Liver (tissue), 9 donors: ENCODE measurements around the gene PRKCH. TPM values are rescaled to one million over a fixed set of nuclear protein-coding genes. Genes with fewer than 3 reads are reported as not detected.

ENCODE experiments used
- DNase-seq: peaks from one replicate; pipeline ENCODE4 v3.0.0-alpha.2; 2017; ENCODE audit warnings: low spot score
- H3K27ac ChIP-seq, 2 donors: one replicate each; pipeline ENCODE4 v1.7.0; 2013; ENCODE audit warnings: inconsistent platforms in 2 of 2, low read length in 2 of 2, control low read depth in 1 of 2, low read depth in 1 of 2, mild to moderate bottlenecking in 1 of 2
- H3K27me3 ChIP-seq, 4 donors: one replicate each; pipeline versions ENCODE4 v1.6.1 to v1.7.0; 2013; ENCODE audit warnings: low read length in 3 of 4, inconsistent platforms in 1 of 4, mild to moderate bottlenecking in 1 of 4, moderate library complexity in 1 of 4; ENCODE audit not compliant: control insufficient read depth in 4 of 4, insufficient read depth in 4 of 4
- H3K36me3 ChIP-seq, 4 donors: one replicate each; pipeline versions ENCODE4 v1.6.1 to v1.7.0; 2013; ENCODE audit warnings: low read length in 3 of 4, mild to moderate bottlenecking in 3 of 4, low read depth in 1 of 4, moderate library complexity in 1 of 4; ENCODE audit not compliant: control insufficient read depth in 4 of 4, insufficient read depth in 3 of 4
- H3K4me1 ChIP-seq, 4 donors: one replicate each; pipeline versions ENCODE4 v1.6.1 to v1.7.0; 2013; ENCODE audit warnings: low read length in 3 of 4, mild to moderate bottlenecking in 3 of 4, moderate library complexity in 1 of 4; ENCODE audit not compliant: control insufficient read depth in 4 of 4, insufficient read depth in 4 of 4
- H3K4me3 ChIP-seq, 3 donors: one replicate each; pipeline versions ENCODE4 v1.6.1 to v1.7.0; 2013; ENCODE audit warnings: low read length in 3 of 3, control low read depth in 1 of 3, low read depth in 1 of 3, mild to moderate bottlenecking in 1 of 3
- H3K9ac ChIP-seq, 2 donors: one replicate each; pipeline ENCODE4 v1.7.0; 2013; ENCODE audit warnings: low read length in 2 of 2, mild to moderate bottlenecking in 2 of 2, moderate library complexity in 2 of 2, control low read depth in 1 of 2, low read depth in 1 of 2
- H3K9me3 ChIP-seq, 4 donors: one replicate each; pipeline versions ENCODE4 v1.6.1 to v1.7.0; 2013; ENCODE audit warnings: low read length in 3 of 4; ENCODE audit not compliant: control insufficient read depth in 4 of 4
- EGR1 ChIP-seq, 2 donors: IDR thresholded peaks; 2 replicates each; pipeline ENCODE4 v1.6.1; 2016 to 2018; ENCODE audit warnings: antibody characterized with exemption in 2 of 2, low read depth in 2 of 2
- FOXA1 ChIP-seq: IDR thresholded peaks from 2 replicates; pipeline ENCODE4 v1.6.1; 2016; ENCODE audit warnings: antibody characterized with exemption
- FOXA2 ChIP-seq: IDR thresholded peaks from 2 replicates; pipeline ENCODE4 v1.6.1; 2016; ENCODE audit warnings: antibody characterized with exemption
- GABPA ChIP-seq, 2 donors: IDR thresholded peaks in 1 of 2; conservative IDR thresholded peaks in 1 of 2; 2 replicates each; pipeline ENCODE4 v1.6.1; 2016; ENCODE audit warnings: antibody characterized with exemption in 2 of 2, mild to moderate bottlenecking in 1 of 2, moderate library complexity in 1 of 2
- HNF4A ChIP-seq, 2 donors: conservative IDR thresholded peaks; 2 replicates each; pipeline ENCODE4 v1.6.1; 2016; ENCODE audit warnings: antibody characterized with exemption in 2 of 2, mild to moderate bottlenecking in 2 of 2
- HNF4G ChIP-seq: IDR thresholded peaks from 2 replicates; pipeline ENCODE4 v1.6.1; 2016; ENCODE audit warnings: antibody characterized with exemption
- JUND ChIP-seq, 2 donors: IDR thresholded peaks; 2 replicates each; pipeline ENCODE4 v1.6.1; 2016; ENCODE audit warnings: antibody characterized with exemption in 2 of 2
- NR2F2 ChIP-seq: IDR thresholded peaks from 2 replicates; pipeline ENCODE4 v1.6.1; 2016; ENCODE audit warnings: antibody characterized with exemption
- RAD21 ChIP-seq, 2 donors: IDR thresholded peaks; 2 replicates each; pipeline ENCODE4 v1.6.1; 2016; ENCODE audit warnings: antibody characterized with exemption in 2 of 2, mild to moderate bottlenecking in 2 of 2
- RXRA ChIP-seq, 2 donors: IDR thresholded peaks; 2 replicates each; pipeline ENCODE4 v1.6.1; 2017 to 2018; ENCODE audit warnings: antibody characterized with exemption in 2 of 2, mild to moderate bottlenecking in 1 of 2
- SP1 ChIP-seq: IDR thresholded peaks from 2 replicates; pipeline ENCODE4 v1.6.1; 2018; ENCODE audit warnings: antibody characterized with exemption, mild to moderate bottlenecking
- TAF1 ChIP-seq: conservative IDR thresholded peaks from 2 replicates; pipeline ENCODE4 v1.6.1; 2016; ENCODE audit warnings: antibody characterized with exemption, mild to moderate bottlenecking
- YY1 ChIP-seq: IDR thresholded peaks from 2 replicates; pipeline ENCODE4 v1.6.1; 2016; ENCODE audit warnings: antibody characterized with exemption, mild to moderate bottlenecking
- WGBS: extraction: QIAGEN DNeasy Blood & Tissue Kit; methylation state at CpG from one replicate; pipeline ENCODE4 v1.1.7; 2013; 5-methylcytosine and 5-hydroxymethylcytosine counted together
- polyA plus RNA-seq, 2 donors: library from polyadenylated mRNA; stranded (reverse) in 1 of 2; unstranded in 1 of 2; fragments of 200-250 nt in 1 of 2; fragments of >200 nt in 1 of 2; fragmentation: Nextera tagmentation in 1 of 2; extraction: Ambion mirVana in 1 of 2; gene quantifications; one replicate each; pipeline versions ENCODE4 v1.2.1 to v1.2.3, GENCODE V29; 2013 to 2015
- total RNA-seq, 2 donors: library from RNA; depleted of rRNA; stranded (reverse); fragments of >200 nt; gene quantifications; one replicate each; pipeline ENCODE4 v1.2.3, GENCODE V29; 2014
- TF ChIP-seq, protein P1 (sequence below): fragments of 150-350 bp; IDR thresholded peaks from 2 replicates; pipeline ENCODE4 v1.5.1; 2017; ENCODE audit warnings: improper control_type of control experiment, low read depth, low read length; ENCODE audit not compliant: missing input control
- TF ChIP-seq, protein P2 (sequence below): IDR thresholded peaks from 2 replicates; pipeline ENCODE4 v1.6.1; 2016; ENCODE audit warnings: antibody characterized with exemption
- TF ChIP-seq, protein P3 (sequence below): IDR thresholded peaks from 2 replicates; pipeline ENCODE4 v1.6.1; 2016; ENCODE audit warnings: antibody characterized with exemption, mild to moderate bottlenecking
- TF ChIP-seq, protein P4 (sequence below): IDR thresholded peaks from 2 replicates; pipeline ENCODE4 v1.6.1; 2016; ENCODE audit warnings: antibody characterized with exemption
- TF ChIP-seq, protein P5 (sequence below): IDR thresholded peaks from 2 replicates; pipeline ENCODE4 v1.6.1; 2016; ENCODE audit warnings: antibody characterized with exemption
- donor health status: healthy.
- donor health status: healthy.
- donor health status: healthy.
- donor health status: healthy.
- donor health status: healthy.

The PRKCH gene
- total and polyA plus RNA-seq, 4 donors, result 3.9 to 13.7 (median 7.0) TPM

DNA sequence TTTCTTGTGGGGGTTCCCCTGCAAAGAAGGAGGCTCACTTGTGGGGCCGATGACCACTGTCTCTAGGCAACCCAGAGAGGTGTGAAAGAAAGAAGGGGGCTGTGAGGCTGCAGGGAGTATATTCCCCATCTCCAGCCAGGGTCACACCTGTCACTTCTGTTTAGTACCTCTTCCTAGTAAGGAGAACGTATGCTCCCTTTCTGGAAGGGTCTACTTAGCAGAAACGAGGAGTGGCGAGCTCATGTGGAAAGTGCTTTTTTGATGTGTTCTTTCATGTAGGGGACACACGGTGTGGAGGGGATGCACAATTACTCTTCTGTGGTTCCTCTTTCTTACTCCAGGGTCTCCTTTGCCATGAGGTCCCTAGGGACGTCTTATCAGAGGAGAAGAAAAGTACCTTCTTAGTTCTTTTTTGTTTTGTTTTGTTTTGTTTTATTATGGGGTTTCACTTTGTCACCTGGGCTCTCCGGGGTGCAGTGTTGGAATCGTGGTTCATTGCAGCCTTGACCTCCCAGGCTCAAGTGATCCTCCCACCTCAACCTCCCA lies 58.3 kb downstream of the PRKCH start:
- H3K27me3 ChIP-seq, result no peaks in the 10 kb centered on the region
- DNase-seq, result no peak
- H3K9me3 ChIP-seq, result peaks cover 0 to 2% (median under 1%) of the 10 kb centered on the region in 4 donors
- TF ChIP-seq, protein P1, sequence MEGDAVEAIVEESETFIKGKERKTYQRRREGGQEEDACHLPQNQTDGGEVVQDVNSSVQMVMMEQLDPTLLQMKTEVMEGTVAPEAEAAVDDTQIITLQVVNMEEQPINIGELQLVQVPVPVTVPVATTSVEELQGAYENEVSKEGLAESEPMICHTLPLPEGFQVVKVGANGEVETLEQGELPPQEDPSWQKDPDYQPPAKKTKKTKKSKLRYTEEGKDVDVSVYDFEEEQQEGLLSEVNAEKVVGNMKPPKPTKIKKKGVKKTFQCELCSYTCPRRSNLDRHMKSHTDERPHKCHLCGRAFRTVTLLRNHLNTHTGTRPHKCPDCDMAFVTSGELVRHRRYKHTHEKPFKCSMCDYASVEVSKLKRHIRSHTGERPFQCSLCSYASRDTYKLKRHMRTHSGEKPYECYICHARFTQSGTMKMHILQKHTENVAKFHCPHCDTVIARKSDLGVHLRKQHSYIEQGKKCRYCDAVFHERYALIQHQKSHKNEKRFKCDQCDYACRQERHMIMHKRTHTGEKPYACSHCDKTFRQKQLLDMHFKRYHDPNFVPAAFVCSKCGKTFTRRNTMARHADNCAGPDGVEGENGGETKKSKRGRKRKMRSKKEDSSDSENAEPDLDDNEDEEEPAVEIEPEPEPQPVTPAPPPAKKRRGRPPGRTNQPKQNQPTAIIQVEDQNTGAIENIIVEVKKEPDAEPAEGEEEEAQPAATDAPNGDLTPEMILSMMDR, result no peak
- TF ChIP-seq RXRA (IDR thresholded peaks at IDR 0.05) (no peak), RAD21 (IDR thresholded peaks at IDR 0.05) (no peak), SP1 (no peak), FOXA2 (no peak), HNF4G (no peak), TAF1 (no peak), HNF4A (conservative IDR thresholded peaks at IDR 0.05) (no peak), EGR1 (IDR thresholded peaks at IDR 0.05; ENCODE audit: low read depth in 2 of 2) (no peak), NR2F2 (no peak), FOXA1 (no peak), GABPA (IDR thresholded peaks at IDR 0.05 in 1 of 2, conservative IDR thresholded peaks at IDR 0.05 in 1 of 2) (no peak), JUND (IDR thresholded peaks at IDR 0.05) (no peak), YY1 (no peak)
- TF ChIP-seq, protein P2, sequence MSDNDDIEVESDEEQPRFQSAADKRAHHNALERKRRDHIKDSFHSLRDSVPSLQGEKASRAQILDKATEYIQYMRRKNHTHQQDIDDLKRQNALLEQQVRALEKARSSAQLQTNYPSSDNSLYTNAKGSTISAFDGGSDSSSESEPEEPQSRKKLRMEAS, result no peak
- TF ChIP-seq, protein P3, sequence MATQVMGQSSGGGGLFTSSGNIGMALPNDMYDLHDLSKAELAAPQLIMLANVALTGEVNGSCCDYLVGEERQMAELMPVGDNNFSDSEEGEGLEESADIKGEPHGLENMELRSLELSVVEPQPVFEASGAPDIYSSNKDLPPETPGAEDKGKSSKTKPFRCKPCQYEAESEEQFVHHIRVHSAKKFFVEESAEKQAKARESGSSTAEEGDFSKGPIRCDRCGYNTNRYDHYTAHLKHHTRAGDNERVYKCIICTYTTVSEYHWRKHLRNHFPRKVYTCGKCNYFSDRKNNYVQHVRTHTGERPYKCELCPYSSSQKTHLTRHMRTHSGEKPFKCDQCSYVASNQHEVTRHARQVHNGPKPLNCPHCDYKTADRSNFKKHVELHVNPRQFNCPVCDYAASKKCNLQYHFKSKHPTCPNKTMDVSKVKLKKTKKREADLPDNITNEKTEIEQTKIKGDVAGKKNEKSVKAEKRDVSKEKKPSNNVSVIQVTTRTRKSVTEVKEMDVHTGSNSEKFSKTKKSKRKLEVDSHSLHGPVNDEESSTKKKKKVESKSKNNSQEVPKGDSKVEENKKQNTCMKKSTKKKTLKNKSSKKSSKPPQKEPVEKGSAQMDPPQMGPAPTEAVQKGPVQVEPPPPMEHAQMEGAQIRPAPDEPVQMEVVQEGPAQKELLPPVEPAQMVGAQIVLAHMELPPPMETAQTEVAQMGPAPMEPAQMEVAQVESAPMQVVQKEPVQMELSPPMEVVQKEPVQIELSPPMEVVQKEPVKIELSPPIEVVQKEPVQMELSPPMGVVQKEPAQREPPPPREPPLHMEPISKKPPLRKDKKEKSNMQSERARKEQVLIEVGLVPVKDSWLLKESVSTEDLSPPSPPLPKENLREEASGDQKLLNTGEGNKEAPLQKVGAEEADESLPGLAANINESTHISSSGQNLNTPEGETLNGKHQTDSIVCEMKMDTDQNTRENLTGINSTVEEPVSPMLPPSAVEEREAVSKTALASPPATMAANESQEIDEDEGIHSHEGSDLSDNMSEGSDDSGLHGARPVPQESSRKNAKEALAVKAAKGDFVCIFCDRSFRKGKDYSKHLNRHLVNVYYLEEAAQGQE, result no peak
- TF ChIP-seq, protein P4, sequence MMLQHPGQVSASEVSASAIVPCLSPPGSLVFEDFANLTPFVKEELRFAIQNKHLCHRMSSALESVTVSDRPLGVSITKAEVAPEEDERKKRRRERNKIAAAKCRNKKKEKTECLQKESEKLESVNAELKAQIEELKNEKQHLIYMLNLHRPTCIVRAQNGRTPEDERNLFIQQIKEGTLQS, result no peak
- TF ChIP-seq, protein P5, sequence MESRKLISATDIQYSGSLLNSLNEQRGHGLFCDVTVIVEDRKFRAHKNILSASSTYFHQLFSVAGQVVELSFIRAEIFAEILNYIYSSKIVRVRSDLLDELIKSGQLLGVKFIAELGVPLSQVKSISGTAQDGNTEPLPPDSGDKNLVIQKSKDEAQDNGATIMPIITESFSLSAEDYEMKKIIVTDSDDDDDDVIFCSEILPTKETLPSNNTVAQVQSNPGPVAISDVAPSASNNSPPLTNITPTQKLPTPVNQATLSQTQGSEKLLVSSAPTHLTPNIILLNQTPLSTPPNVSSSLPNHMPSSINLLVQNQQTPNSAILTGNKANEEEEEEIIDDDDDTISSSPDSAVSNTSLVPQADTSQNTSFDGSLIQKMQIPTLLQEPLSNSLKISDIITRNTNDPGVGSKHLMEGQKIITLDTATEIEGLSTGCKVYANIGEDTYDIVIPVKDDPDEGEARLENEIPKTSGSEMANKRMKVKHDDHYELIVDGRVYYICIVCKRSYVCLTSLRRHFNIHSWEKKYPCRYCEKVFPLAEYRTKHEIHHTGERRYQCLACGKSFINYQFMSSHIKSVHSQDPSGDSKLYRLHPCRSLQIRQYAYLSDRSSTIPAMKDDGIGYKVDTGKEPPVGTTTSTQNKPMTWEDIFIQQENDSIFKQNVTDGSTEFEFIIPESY, result no peak
- H3K4me3 ChIP-seq, result no peak overlapping the region
- no peaks in the 10 kb centered on the region for H3K4me1 ChIP-seq
- no peak overlapping the region for H3K27ac ChIP-seq
- H3K9ac ChIP-seq, result no peak overlapping the region
- H3K36me3 ChIP-seq, result no peaks in the 10 kb centered on the region
- WGBS, result 83% methylated on average over 8 of the region's 8 CpGs
